Measurements from ENCODE around the gene NEUROD4.

NEUROD4 gene

DNA sequence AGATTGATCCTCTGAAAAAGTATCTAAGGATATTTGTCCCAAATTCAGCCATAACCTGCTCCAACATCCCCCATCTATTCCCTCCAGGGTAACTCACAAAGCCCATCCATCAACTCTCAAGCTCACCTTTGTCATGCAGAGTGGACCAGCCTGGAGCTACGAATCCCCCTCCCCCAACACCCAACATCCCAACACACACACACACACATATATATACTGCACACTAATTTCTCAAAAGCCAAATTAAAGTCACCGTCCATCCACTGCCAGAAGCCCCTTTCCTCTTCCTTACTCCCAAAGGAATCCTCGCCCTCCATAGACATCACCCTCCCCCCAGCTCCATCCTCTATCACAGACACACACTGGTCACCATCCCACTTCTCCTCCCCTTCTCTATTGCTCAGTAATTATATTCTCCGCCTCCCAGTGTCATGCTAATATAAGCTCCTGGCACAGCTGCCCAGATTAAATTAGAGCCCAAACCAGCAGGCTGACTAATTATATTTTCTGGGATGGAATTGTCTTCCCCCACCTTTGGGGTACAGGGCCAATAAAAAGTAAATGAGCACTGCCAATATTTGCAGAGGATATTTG lies 21.7 kb upstream of the NEUROD4 start:
- no peak for DNase-seq (ENCODE audit: low spot score)

- DNase-seq (ENCODE audit: low spot score): no peak
Observed at GRCh38 chr12:54998958-54999510, 20.7 kb upstream of the NEUROD4 start.

GRCh38 chr12:55001198-55001868 lies 18.4 kb upstream of the NEUROD4 start:
- DNase-seq (ENCODE audit: low spot score): no peak

GRCh38 chr12:55002355-55002754 lies 17.4 kb upstream of the NEUROD4 start:
- no peak for DNase-seq (ENCODE audit: low spot score)

- DNase-seq (ENCODE audit: low spot score): no peak
Observed at GRCh38 chr12:55008944-55009585, 10.7 kb upstream of the NEUROD4 start.

- no peak for DNase-seq (ENCODE audit: low spot score)
Observed at GRCh38 chr12:55017416-55017925, 2.3 kb upstream of the NEUROD4 start.

GRCh38 chr12:55024575-55024974 lies 4.8 kb downstream of the NEUROD4 start:
- DNase-seq (ENCODE audit: low spot score): no peak

DNA sequence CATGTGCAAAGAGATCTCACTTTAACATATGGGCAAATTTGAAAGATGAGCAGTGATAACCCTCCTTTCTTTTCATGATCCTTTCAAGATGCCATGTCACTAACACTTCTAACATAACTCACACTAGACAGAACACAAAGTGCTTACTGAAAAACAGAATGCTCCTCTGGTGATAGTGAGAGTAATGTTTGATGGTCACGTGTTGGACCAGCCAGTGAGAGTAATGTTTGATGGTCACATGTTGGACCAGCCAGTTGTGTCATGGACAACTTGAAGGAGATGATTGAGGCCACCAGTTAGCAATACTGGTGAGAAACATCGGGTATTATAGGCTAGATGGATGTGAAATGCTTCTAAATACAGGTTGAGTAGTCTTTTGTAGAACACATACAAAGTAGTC lies 5.7 kb downstream of the NEUROD4 start:
- no peak for DNase-seq (ENCODE audit: low spot score)

- no peak for DNase-seq (ENCODE audit: low spot score)
Observed at GRCh38 chr12:55034218-55034617, 14.4 kb downstream of the NEUROD4 start.

DNA sequence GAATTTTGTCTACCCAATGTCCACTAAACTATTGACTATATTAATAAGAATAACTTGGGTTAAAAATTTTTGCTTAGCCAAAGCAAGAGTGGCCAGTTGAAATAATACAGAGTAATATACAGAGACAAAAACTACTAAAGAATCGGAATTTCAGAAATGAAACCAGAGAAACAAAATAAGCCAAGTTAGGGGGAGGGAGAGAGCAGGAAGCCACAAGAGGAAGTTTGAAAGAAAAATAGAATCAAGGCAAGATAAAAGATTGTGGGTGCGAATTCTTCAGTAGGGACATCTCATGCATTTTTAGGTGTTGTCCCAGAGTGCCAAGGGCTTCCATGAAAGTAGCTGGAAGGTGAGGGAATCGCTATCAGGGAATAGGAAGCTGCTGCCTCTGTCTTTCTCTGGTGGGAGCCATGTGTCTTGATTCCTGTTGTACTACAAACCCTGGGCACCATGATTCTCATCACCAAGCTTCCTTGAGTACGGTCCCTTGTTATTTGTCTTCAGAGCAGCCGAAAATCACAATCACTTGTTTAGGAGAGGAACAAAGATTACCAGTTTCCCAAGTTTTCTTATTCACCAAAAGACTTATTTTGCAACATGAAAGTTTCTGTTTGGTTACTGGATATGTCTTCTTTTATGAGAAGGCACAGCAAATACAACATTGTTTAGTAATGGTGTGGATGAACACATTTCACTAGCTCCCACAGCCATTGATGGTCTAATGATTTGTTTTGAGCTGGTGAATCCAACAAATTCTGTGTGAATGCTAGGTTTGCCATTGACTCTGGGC lies 16.7 kb downstream of the NEUROD4 start:
- DNase-seq (ENCODE audit: low spot score): no peak

DNA sequence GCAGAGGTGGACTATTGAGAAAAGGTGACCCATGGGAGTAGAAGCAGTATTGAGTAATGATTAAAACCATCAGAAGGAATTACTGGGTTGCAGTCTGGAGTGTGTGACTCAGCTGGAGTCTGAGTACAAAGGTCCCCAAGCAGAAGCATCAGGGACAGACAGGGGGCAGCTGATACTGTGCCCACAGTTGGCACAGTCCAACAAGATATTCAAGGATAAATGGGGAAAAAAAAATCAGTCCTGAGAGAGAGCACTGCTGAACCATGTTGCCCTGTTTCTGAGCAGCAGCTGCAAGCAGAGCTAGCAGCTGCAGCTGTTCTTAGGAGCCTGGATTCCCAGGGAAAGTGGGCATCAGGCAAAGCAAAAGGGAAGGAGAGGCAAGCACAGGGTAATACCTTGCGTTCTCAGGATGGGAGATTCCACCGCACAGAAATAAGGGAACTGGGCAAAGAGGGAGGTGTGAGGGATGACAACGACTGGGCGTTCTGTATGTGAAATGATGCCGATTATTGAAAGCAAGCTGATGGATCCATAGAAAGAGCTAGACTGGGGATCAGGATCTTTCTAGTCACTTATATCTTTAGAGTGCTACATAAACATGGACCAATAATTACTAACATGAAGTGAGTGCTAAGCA lies 17.7 kb downstream of the NEUROD4 start:
- DNase-seq (ENCODE audit: low spot score): no peak

- DNase-seq (ENCODE audit: low spot score): no peak
Observed at GRCh38 chr12:55039395-55040354, 19.9 kb downstream of the NEUROD4 start.

DNA sequence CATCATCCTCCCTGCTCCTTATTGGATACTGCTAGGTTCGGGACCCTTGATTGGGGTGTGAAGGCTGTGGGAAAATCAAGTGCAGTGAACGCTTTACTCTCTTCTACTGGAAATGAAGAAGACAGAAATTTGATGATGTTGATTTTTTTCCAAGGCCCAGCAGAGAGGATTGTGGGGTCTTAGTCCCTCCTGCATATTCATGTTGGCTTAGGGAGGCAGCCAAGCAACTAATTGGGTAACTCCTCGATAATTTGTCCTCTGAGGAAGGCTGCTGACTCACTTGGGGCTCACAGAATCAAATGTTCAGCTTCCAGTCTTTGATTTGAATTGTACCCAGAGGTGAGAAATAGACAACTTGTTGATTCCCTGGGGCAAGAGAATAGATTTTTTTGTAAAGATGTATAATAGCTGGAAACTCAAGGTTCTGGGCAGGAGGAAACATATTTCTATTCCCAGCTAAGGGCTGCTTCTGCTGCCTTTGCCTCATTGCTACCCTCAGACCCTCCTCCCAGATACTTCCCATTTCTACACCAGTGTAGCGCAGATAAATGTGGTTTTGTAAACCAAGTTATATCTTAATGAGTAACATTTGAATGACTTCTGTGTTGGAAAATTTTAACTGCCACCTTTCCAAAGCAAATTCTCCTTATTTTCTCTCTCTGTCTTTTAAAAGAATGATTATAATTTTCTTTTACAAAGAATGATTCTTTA lies 21.7 kb downstream of the NEUROD4 start:
- DNase-seq (ENCODE audit: low spot score): no peak

GRCh38 chr12:55043542-55043941 lies 23.8 kb downstream of the NEUROD4 start:
- DNase-seq (ENCODE audit: low spot score): no peak

DNA sequence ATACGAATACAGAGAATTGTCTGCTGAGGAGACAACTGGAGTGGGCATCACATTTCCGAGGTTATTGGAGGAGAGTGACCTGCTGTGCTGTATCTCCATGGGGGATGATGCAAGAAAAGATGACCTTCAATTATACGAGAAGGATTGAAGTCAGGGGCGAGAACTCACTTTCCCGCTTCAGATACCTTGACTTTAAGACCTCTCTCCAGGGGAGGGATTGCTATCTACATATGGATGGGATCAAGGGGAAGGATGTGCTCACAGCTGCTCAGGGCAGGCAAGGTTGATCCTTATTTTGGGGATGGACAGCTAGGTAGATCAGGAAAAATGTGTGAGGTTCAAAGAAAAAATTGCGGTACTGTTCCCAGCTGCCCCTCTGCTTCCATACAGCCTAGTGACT lies 24.4 kb downstream of the NEUROD4 start:
- no peak for DNase-seq (ENCODE audit: low spot score)

GRCh38 chr12:55049676-55050075 lies 29.9 kb downstream of the NEUROD4 start:
- DNase-seq (ENCODE audit: low spot score): no peak

DNA sequence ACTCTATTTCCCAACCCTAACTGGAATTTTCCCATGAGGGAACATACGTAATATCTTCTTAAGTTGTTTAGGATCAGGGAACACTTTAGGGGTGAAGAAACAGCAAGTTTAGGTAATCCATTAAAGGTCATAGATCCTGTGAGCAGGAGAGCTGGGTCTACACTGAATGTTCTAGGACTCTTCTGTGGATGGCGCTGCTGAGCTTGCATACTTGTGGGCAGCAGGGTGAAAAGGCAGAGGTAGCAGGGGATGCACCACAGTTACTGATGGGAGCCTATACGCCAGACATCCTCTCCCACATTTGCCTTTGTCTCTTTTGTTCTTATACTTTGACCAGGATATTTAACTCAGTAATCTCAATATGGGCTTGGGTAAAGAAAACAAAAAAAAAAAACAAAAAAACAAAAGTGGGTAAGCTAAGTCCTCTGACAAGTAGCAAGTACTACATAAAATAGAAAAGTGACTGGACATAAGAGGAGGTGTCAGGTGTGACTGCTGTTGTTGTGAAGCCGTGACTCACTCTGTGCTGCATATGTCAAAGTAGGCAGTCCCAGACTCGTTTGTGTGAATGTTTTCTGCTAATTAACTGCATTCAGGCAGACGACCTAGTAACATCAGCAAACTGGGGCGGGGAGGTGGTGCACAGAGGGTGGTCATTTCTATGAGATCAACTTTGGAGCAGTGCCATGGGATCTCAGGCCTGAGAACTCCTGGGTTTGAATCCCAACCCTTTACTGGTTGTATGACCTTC lies 31.6 kb downstream of the NEUROD4 start:
- no peak for DNase-seq (ENCODE audit: low spot score)

- no peak for DNase-seq (ENCODE audit: low spot score)
Observed at GRCh38 chr12:55057481-55057880, 37.7 kb downstream of the NEUROD4 start.

GRCh38 chr12:55058082-55058481 lies 38.3 kb downstream of the NEUROD4 start:
- no peak for DNase-seq (ENCODE audit: low spot score)
